Measurements from ENCODE around the gene PPIE.
"Not testable (repeated sequence)": the region's sequence is repeated elsewhere in the genome, so short reads cannot be mapped to it uniquely, and the experiment has no call there.

The PPIE gene

GRCh38 chr1:39760074-39761008, 21.7 kb downstream of the PPIE start:
- no peak for DNase-seq

GRCh38 chr1:39761016-39761415, 22.3 kb downstream of the PPIE start:
- no peak for DNase-seq

GRCh38 chr1:39761557-39762260, 23.0 kb downstream of the PPIE start:
- no peak for DNase-seq

- DNase-seq, result no peak
Measured at GRCh38 chr1:39762550-39763540, 24.2 kb downstream of the PPIE start.

GRCh38 chr1:39763619-39764374, 25.1 kb downstream of the PPIE start:
- DNase-seq, result not testable (repeated sequence)

- not testable (repeated sequence) for DNase-seq
Measured at GRCh38 chr1:39764512-39764911, 25.8 kb downstream of the PPIE start.

- not testable (repeated sequence) for DNase-seq
Measured at GRCh38 chr1:39766466-39766865, 27.8 kb downstream of the PPIE start.

- DNase-seq, result not testable (repeated sequence)
Measured at GRCh38 chr1:39769502-39769901, 30.8 kb downstream of the PPIE start.

- not testable (repeated sequence) for DNase-seq
Measured at GRCh38 chr1:39770100-39771021, 31.7 kb downstream of the PPIE start.

- DNase-seq, result not testable (repeated sequence)
Measured at GRCh38 chr1:39771022-39771532, 32.4 kb downstream of the PPIE start, which contains the start of gene OXCT2. Gene OXCT2, minus strand, starts transcription at chr1:39771348. Its CDS starts 93 bp downstream, at chr1:39771255.

- DNase-seq, result not testable (repeated sequence)
Measured at GRCh38 chr1:39773369-39773979, 34.8 kb downstream of the PPIE start.

- DNase-seq, result not testable (repeated sequence)
Measured at GRCh38 chr1:39775141-39775540, 36.5 kb downstream of the PPIE start.

GRCh38 chr1:39775676-39776399, 37.2 kb downstream of the PPIE start:
- not testable (repeated sequence) for DNase-seq

GRCh38 chr1:39776400-39776713, 37.7 kb downstream of the PPIE start:
- no peak for DNase-seq

- no peak for DNase-seq
Measured at GRCh38 chr1:39776886-39777285, 38.2 kb downstream of the PPIE start.

GRCh38 chr1:39777306-39777705, 38.6 kb downstream of the PPIE start:
- DNase-seq, result no peak

GRCh38 chr1:39777896-39778295, 39.2 kb downstream of the PPIE start:
- not testable (repeated sequence) for DNase-seq

- not testable (repeated sequence) for DNase-seq
Measured at GRCh38 chr1:39778463-39779099, 39.9 kb downstream of the PPIE start.

- DNase-seq, result no peak
Measured at GRCh38 chr1:39779137-39779536, 40.5 kb downstream of the PPIE start.

Measured in CD4-positive, alpha-beta T cell treated with Interferon gamma for 1 hour (primary cell).